GM21360 (cell line): Measurements from ENCODE around the gene CARS2.
A peak's percentile ranks its signal among the peaks of the same experiment; 100 is the strongest.
"Not testable (repeated sequence)": the region's sequence is repeated elsewhere in the genome, so short reads cannot be mapped to it uniquely, and the experiment has no call there.

Experiments used
- ATAC-seq: cut with Tn5 transposase; IDR thresholded peaks from one replicate; pipeline ENCODE4 v1.9.1; 2021; ENCODE audit warnings: mild to moderate bottlenecking, moderate library complexity; ENCODE audit not compliant: unreplicated experiment

Gene CARS2

GRCh38 chr13:110684388-110685056 lies 21.4 kb downstream of the CARS2 start:
- ATAC-seq: no peak

GRCh38 chr13:110683921-110684320 lies 22.0 kb downstream of the CARS2 start:
- ATAC-seq: no peak

DNA sequence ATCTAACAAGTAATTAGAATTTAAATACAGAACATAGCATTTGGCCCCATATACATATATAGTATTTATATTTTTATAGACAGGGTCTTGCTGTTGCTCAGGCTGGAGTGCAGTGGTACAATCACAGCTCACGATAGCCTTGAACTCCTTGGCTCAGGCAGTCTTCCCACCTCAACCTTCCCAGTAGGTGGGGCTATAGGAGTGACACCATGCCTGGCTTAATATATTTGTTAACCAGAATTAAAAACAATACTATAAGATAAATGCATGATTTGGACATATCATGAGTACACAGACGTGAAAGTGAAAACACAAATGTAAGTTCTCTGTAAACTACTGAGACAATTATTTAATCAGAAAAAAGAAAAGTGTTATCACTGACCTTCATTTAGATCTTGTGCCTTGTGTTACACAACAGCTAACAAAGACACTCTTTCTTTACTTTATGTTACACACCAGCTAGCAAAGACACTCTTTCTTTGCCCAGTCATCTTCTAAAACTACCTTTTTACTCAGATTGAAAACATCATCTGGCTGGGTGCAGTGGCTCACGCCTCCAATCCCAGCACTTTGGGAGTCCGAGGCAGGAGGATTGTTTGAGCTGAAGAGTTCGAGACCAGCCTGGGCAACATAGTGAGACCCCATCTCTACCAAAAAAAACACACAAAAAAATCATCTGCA lies 22.6 kb downstream of the CARS2 start:
- ATAC-seq: no peak

DNA sequence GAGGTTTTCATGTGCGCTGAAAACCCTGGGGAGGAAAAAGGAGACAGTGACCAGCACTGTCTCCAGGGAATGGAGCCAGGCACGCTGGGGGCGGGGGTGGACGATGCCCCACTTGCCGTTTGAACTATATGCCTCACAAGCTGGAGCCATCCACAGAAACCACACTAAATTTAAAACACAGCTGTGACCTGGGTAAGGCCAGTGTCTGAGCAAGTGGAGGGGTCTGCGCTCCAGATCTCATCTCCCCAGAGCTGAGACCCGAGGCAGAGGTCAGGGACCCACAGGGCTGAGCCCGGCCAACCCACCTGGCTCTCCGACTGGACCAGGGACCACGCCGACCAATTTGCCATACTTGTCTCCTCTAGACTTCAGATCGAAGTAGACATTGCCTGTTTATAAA lies 23.2 kb downstream of the CARS2 start:
- ATAC-seq: no peak

DNA sequence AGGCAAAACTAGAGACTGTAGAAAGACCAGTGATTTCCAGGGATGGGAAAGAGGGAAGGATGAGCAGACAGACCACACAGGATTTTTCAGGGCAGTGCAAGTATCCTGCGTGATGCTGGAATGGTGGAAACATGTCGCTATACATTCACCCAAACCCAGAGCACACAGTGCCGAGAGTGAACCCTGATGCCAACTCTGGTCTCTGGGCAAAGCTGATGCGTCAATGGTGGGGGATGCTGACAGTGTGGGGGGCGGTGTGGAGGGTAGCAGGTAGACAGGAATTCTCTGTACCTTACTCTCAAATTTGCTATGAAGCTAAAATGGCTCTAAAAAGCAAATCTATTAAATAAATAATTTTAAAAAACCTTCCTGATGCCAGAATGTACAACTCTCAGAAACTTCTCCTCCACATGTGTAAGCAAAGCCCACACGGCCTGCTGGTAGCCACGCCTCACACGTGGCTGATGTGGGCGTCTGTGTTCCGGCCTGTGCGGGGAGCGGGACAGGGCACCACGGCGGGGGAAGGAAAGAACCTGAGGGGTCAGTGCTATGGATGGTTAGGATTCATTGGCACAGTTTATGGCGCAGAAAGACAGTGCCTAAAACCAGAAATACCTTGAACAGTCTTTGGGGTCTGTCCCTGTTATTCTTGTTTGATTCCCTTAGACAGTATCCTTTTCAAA lies 23.9 kb downstream of the CARS2 start:
- no peak for ATAC-seq

DNA sequence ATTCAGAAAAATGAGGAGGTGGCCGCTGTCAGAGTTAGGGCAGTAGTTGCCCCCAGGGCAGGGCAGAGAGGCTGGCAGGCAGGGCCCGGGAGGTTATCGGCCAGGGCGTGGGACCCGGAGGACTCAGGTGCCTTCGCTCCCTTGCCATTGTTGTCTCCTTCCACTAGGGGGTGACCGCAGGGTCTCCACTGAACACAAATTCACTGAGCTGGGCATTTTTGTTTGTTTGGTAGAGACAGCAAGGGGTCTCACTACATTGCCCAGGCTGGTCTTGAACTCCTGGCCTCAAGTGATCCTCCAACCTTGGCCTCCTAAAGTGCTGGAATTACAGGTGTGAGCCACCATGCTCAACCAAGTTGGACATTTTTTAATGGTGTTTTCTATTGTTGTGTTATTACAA lies 25.1 kb downstream of the CARS2 start:
- ATAC-seq: no peak

DNA sequence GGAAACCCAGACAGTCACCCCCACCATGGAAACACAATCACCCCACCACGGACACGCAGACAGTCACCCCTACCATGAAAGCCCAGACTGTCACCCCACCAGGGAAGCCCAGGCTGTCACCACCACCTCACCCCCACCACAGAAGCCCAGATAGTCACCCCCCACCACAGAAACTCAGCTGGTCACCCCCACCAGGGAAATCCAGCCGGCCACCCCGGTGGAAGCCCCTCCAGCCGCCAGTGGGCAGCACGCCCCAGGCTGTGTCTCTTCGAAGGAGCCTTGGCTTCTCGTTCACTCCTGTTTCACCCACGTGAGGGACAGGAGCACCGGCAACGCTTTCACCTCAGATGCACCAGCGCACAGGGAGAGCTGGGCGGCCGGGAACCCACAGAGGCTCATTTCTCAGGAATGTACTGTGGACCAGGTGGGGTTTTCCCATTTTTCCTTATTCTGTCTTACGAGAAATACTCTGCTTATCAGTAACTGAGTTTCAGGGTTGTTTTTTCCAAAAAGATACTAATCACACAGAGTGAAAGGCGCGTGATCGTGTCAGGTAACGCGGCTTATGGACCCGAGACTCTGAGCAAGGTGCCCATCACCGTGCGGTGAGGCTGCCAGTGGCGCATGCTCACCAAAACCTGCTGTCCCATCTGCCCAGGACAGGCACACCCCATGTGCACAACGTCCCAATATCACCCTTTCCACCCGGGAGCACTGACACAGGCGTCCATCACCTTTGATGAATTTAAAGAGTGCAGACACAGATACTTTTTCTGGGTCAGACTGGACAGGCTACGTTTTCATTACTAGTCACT lies 28.0 kb downstream of the CARS2 start:
- no peak for ATAC-seq

- peak; percentile 68 for ATAC-seq
These were observed 29.0 kb downstream of the CARS2 start for GRCh38 chr13:110676595-110677587.

DNA sequence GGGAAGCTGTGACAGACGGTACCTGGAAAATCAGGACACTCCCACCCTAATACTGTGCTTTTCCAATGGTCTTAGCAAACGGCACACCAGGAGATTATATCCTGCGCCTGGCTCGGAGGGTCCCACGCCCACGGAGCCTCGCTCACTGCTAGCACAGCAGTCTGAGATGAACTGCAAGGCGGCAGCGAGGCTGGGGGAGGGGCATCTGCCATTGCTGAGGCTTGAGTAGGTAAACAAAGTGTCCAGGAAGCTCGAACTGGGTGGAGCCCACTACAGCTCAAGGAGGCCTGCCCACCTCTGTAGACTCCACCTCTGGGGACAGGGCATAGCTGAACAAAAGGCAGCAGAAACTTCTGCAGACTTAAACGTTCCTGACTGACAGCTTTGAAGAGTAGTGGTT lies 36.1 kb downstream of the CARS2 start:
- not testable (repeated sequence) for ATAC-seq

DNA sequence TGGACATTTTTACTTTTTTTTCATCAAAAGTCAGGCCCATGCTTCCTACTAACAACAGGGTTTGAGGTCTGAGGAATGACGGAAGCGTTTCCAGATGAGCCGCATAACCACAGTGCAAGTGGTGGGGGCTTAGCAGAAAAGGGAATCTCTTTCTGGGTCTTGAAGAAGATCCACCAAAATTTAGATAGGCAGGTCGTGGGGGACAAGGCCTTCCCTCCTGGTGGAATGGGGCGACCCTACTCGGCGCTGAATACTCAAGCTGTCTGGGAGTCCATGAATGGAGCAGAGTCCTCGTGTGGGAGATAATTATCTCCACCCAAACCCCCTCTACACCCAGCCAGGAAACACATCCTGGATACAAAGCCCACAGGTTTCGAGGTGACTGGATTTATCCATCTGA lies 36.9 kb downstream of the CARS2 start:
- ATAC-seq: no peak

DNA sequence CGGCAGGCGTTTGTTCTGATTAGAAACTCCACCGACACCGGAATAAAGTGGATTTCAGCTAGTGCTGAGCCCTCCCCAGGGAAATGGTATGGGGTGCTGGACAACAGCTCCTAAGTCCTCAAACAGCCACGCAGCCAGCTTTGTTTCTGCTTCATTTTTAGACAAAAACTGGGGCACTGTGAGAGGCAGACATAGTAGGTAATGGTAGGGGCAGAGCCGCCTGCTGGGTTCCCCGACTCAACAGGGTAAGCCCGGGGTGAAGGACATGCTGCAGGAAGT lies 39.7 kb downstream of the CARS2 start:
- ATAC-seq: no peak

GRCh38 chr13:110665491-110666254 lies 40.2 kb downstream of the CARS2 start:
- no peak for ATAC-seq

DNA sequence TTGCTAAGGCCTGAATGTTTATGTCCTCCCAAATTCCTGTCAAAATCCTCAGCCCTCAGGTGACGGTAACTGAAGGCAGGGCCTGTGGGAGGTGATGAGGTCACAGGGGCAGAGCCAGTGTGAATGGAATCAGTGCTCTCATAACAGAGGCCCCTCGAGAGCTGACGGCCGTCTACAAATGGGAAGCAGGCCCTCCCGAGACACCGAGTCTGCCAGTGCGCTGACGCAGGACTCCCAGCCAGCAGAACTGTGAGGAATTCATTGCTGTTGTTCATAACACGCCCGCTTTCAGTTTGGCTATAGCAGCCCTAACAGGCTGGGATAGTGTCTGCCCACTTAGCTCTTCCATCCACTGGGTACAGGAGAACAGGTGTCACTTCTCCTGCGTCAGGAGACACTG lies 41.2 kb downstream of the CARS2 start:
- no peak for ATAC-seq

GRCh38 chr13:110664041-110664440 lies 41.9 kb downstream of the CARS2 start:
- ATAC-seq: no peak

GRCh38 chr13:110663491-110663890 lies 42.4 kb downstream of the CARS2 start:
- ATAC-seq: no peak

- no peak for ATAC-seq
These were observed 43.0 kb downstream of the CARS2 start for GRCh38 chr13:110662777-110663443.

DNA sequence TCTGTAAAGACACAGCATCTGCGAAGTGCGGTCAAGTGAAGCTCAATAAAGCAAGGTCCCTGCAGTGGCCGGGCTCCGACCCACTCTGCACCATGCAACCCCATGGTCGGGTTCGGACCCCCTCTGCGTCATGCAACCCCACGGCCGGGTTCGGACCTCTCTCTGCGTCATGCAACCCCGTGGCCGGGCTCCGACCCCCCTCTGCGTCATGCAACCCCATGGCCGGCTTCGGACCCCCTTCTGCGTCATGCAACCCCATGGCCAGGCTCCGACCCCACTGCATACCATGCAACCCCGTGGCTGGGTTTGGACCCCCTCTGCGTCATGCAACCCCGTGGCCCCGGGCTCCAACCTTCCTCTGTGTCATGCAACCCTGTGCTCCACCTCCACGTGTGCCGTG lies 43.8 kb downstream of the CARS2 start:
- no peak for ATAC-seq

GRCh38 chr13:110661256-110661655 lies 44.7 kb downstream of the CARS2 start:
- ATAC-seq: no peak
